HAP-1 (cell line): ENCODE measurements around the gene PCDHA3.
A peak's percentile ranks its signal among the peaks of the same experiment; 100 is the strongest.
"Not testable (repeated sequence)": the region's sequence is repeated elsewhere in the genome, so short reads cannot be mapped to it uniquely, and the experiment has no call there.

ENCODE experiments used
- DNase-seq, 2 experiments: peaks; one replicate each; pipeline ENCODE4 v3.0.0-alpha.2; 2016 to 2020; ENCODE audit warnings: low spot score in 2 of 2
- H3K27me3 ChIP-seq: fragments of 250-450 bp; sonication (Bioruptor Pico); 2 replicates; pipeline ENCODE4 v1.5.1; 2020; ENCODE audit warnings: low read depth, mild to moderate bottlenecking, moderate library complexity
- H3K36me3 ChIP-seq: fragments of 250-450 bp; sonication (Bioruptor Pico); replicated peaks from 2 replicates; pipeline ENCODE4 v1.5.1; 2020; ENCODE audit warnings: mild to moderate bottlenecking
- H3K4me1 ChIP-seq: fragments of 250-450 bp; sonication (Bioruptor Pico); 2 replicates; pipeline ENCODE4 v1.5.1; 2020; ENCODE audit warnings: mild to moderate bottlenecking
- H3K4me3 ChIP-seq: fragments of 250-450 bp; sonication (Bioruptor Pico); 2 replicates; pipeline ENCODE4 v1.5.1; 2020; ENCODE audit warnings: mild to moderate bottlenecking, moderate library complexity
- H3K9me3 ChIP-seq: fragments of 250-450 bp; sonication (Bioruptor Pico); 2 replicates; pipeline ENCODE4 v1.5.1; 2020; ENCODE audit warnings: mild to moderate bottlenecking, moderate library complexity
- in situ Hi-C: fragments of 300-500 bp; cut with MboI; formaldehyde crosslinking; loops from 3 replicates; pipeline ENCODE4 v1.14.3; 2020; ENCODE audit warnings: low sequenced_read_pairs, inconsistent platforms, mixed read lengths

Gene PCDHA3

GRCh38 chr5:140800816-140801493 is at the start of gene PCDHA3:
Gene PCDHA3 (plus strand): TSS chr5:140801057.
- in situ Hi-C loops: no loop called here
- peak; percentile 64 to 74 for DNase-seq
- H3K4me3 ChIP-seq: peak within 1 kb of the TSS; percentile 30

GRCh38 chr5:140753561-140753960 is 47.3 kb upstream of the PCDHA3 start:
- in situ Hi-C loops: no loop called here
- Histone ChIP-seq H3K9me3 (no peaks in the 10 kb centered on the region), H3K4me1 (no peaks in the 10 kb centered on the region), H3K4me3 (no peak overlapping the region), H3K36me3 (no peaks in the 10 kb centered on the region), H3K27me3 (no peaks in the 10 kb centered on the region)
- DNase-seq: no peak

More at GRCh38 chr5:140800816-140801493, at the start of gene PCDHA3:
- Histone ChIP-seq H3K27me3 (no peaks in the 10 kb centered on the region), H3K9me3 (peaks cover 4% of the 10 kb centered on the region; the same call in 1 of the 2 replicates), H3K36me3 (no peaks in the 10 kb centered on the region), H3K4me1 (no peaks in the 10 kb centered on the region)

DNA sequence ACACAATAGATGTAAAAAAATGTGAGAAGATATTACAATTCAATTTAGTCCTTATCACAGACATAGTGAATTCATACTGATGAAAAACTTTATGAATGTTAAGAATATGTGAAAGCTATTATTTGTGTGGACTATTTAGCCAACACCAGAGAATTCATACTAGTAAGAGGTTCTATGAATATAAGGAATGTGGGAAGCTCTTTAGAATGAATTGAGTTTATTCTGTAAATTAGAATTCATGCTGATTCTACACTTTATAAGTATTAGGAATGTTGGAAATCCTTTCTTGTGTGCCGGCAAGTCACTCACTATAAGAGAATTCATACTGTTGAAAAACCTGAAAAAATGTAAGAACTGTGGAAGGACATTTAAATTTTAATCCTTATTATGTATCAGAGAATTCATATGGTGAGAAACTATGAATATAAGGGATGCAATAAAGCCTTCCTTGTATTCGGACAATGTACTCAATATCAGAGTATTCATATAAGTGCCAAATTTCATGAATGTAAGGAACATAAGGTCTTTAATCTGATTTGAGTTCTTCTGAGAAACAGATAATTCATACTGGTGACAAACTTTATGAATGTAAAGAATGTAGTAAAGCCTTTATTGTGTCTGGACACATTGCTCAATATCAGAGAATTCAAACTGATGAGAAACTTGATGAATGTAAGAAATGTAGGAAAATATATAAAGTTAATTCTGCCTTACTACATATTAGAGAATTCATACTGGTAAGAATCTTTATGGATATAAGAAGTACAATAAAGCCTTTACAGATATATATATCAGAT is 36.5 kb upstream of the PCDHA3 start:
- no peaks in the 10 kb centered on the region for H3K36me3 ChIP-seq
- no peak overlapping the region for H3K4me3 ChIP-seq
- no peak for DNase-seq
- in situ Hi-C loops: no loop called here
- H3K27me3 ChIP-seq: no peaks in the 10 kb centered on the region
- H3K9me3 ChIP-seq: peaks cover 17% of the 10 kb centered on the region
- no peaks in the 10 kb centered on the region for H3K4me1 ChIP-seq

DNA sequence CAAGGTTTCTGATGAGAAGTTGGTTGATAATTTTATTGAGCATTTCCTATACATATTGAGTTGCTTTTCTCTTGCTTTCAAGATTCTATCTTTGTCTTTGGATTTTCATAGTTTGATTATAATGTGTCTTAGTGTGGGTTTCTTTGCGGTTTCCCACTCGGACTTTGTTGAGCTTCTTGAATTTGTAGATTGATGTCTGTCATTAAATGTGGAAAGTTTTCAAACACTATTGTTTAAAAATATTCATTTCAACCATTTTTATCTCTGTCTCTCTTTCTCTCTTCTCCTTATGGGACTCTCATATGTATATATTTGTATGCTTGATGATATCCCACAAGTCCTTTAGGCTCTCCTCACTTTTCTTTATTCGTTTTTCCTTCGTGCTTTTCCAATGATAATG is 33.4 kb upstream of the PCDHA3 start:
- Histone ChIP-seq H3K4me1 (no peaks in the 10 kb centered on the region), H3K27me3 (no peaks in the 10 kb centered on the region), H3K9me3 (peaks cover 17% of the 10 kb centered on the region), H3K4me3 (no peak overlapping the region), H3K36me3 (no peaks in the 10 kb centered on the region)
- in situ Hi-C loops: no loop called here
- DNase-seq: no peak

DNA sequence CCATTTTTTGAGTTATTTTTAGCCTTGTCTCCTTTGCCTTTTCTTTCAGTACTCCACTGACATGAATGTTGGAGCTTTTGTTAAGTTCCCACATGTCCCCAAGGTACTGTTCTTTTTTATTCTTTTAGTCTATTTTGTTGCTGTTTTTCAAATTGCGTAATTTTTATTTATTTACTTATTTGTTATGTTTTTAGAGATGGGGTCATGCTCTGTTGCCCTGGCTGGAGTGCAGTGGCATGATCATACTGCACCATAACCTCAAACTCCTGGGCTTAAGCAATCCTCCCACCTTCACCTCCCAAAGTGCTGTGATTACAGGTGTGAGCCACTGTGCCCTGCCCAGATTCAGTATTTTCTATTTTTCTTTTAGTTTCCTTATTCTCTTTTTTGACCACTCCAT is 20.3 kb upstream of the PCDHA3 start:
- H3K9me3 ChIP-seq: no peaks in the 10 kb centered on the region
- no peaks in the 10 kb centered on the region for H3K36me3 ChIP-seq
- no peak for DNase-seq
- H3K4me3 ChIP-seq: no peak overlapping the region
- H3K4me1 ChIP-seq: no peaks in the 10 kb centered on the region
- in situ Hi-C loops: no loop called here
- H3K27me3 ChIP-seq: no peaks in the 10 kb centered on the region

DNA sequence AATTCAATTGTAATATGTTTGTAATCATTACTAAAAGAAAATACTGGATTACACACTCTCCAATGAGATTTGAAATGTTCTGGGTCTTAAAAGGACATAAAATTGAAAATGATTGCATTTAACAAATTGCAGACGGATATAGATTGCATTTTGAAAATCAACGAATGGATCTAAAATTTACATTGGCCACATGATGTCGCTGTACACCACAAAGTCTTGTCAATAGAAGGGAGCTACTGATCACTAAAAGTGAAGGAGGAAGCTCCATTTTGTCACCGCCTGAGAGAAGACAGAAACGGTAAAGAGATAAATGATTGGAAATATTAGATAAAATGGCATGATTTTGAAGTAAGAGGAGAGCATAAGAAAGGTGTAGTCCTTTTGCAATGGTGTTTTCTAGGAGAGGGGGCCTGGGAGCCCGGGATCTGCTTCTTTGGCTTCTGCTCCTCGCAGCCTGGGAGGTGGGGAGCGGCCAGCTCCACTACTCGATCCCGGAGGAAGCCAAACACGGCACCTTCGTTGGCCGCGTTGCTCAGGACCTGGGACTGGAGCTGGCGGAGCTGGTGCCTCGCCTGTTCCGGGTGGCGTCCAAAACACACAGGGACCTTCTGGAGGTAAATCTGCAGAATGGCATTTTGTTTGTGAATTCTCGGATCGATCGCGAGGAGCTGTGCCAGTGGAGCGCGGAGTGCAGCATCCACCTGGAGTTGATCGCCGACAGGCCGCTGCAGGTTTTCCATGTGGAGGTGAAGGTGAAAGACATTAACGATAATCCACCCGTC is 14.8 kb upstream of the PCDHA3 start, which contains the start of gene PCDHA1:
Gene PCDHA1, plus strand, starts transcription at position 236 of the 782 bp plus-strand sequence.
- no peaks in the 10 kb centered on the region for H3K27me3 ChIP-seq
- in situ Hi-C loops: no loop called here
- H3K9me3 ChIP-seq: no peaks in the 10 kb centered on the region
- no peaks in the 10 kb centered on the region for H3K36me3 ChIP-seq
- H3K4me1 ChIP-seq: no peaks in the 10 kb centered on the region
- DNase-seq: peak in 1 of 2 experiments; percentile 3
- H3K4me3 ChIP-seq: no peak within 1 kb of the TSS

DNA sequence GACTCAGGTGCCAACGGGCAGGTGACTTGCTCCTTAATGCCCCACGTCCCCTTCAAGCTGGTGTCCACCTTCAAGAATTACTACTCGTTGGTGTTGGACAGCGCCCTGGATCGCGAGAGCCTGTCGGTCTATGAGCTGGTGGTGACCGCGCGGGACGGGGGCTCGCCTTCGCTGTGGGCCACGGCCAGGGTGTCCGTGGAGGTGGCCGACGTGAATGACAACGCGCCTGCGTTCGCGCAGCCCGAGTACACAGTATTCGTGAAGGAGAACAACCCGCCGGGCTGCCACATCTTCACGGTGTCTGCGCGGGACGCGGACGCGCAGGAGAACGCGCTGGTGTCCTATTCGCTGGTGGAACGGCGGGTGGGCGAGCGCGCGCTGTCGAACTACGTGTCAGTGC is 13.4 kb upstream of the PCDHA3 start:
- H3K27me3 ChIP-seq, in situ Hi-C loops, H3K36me3 ChIP-seq, DNase-seq, H3K4me1 ChIP-seq, H3K4me3 ChIP-seq, H3K9me3 ChIP-seq: not testable (repeated sequence)

DNA sequence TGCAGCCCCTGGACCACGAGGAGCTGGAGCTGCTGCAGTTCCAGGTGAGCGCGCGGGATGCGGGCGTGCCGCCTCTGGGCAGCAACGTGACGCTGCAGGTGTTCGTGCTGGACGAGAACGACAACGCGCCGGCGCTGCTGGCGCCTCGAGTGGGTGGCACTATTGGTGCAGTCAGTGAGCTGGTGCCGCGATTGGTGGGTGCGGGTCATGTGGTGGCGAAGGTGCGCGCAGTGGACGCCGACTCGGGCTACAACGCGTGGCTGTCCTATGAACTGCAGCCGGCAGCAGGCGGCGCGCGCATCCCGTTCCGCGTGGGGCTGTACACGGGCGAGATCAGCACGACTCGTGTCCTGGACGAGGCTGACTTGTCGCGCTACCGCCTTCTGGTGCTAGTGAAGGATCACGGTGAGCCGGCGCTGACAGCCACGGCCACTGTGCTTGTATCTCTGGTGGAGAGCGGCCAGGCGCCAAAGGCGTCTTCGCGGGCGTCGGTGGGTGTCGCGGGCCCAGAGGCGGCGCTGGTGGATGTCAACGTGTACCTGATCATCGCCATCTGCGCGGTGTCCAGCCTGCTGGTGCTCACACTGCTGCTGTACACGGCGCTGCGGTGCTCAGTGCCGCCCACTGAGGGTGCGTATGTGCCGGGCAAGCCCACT is 12.9 kb upstream of the PCDHA3 start:
- DNase-seq, H3K4me3 ChIP-seq, in situ Hi-C loops, H3K9me3 ChIP-seq, H3K27me3 ChIP-seq, H3K4me1 ChIP-seq, H3K36me3 ChIP-seq: not testable (repeated sequence)

DNA sequence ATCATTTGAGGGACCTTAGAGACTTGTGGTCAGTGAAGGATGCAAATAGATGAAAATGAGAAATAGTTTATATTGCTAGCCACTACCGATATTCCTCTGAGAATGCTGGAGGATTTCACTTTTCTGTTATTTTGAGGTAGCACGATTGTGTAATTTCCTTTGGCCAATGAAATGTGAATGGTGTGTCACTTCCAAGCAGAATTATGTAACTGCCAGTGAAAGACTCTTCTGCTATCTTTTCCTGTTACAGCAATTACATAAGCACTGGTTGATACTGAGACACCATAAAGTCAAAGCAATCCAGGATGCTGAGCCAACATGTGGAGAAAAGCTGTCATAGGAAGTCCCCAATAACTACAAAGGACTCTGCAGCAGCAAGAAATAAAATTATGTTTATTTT is 9.8 kb upstream of the PCDHA3 start:
- in situ Hi-C loops: no loop called here
- DNase-seq: no peak
- Histone ChIP-seq H3K36me3 (no peaks in the 10 kb centered on the region), H3K4me3 (no peak overlapping the region), H3K4me1 (no peaks in the 10 kb centered on the region), H3K9me3 (no peaks in the 10 kb centered on the region; the same call in 1 of the 2 replicates), H3K27me3 (no peaks in the 10 kb centered on the region)

DNA sequence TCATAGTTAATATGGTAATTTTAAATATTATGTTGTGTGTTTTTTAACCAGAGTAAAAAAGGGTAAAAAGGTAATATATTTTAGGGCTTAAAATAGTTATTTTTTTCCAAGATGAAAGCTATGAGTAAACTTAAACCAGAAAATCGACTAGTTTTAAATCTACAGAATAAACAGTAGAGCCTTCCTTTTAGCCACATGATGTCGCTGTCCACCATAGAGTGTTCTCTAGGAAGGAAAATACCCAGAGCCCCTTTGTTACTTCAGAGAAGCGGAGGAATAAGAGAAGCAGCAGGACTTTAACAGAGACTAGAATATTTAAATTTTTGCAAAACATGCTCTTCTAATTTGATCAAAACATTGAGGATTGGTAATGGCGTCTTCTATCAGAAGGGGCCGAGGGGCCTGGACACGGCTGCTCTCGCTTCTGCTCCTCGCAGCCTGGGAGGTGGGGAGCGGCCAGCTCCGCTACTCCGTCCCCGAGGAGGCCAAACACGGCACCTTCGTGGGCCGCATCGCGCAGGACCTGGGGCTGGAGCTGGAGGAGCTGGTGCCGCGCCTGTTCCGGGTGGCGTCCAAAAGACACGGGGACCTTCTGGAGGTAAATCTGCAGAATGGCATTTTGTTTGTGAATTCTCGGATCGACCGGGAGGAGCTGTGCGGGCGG is 6.1 kb upstream of the PCDHA3 start, which contains the start of gene PCDHA2:
Gene PCDHA2, plus strand, starts transcription at position 258 of the 664 bp plus-strand sequence.
- in situ Hi-C loops: no loop called here

DNA sequence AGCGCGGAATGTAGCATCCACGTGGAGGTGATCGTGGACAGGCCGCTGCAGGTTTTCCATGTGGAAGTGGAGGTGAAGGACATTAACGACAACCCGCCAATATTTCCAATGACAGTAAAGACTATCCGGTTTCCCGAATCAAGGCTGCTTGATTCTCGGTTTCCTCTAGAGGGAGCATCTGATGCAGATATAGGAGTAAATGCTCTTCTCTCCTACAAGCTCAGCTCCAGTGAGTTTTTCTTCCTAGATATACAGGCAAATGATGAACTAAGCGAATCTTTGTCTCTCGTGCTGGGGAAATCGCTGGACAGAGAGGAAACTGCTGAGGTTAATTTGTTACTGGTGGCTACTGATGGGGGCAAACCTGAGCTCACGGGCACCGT is 5.6 kb upstream of the PCDHA3 start:
- H3K9me3 ChIP-seq: no peaks in the 10 kb centered on the region; the same call in 1 of the 2 replicates
- H3K36me3 ChIP-seq: no peaks in the 10 kb centered on the region
- in situ Hi-C loops: no loop called here
- H3K27me3 ChIP-seq: no peaks in the 10 kb centered on the region
- H3K4me3 ChIP-seq: no peak overlapping the region
- H3K4me1 ChIP-seq: no peaks in the 10 kb centered on the region
- peak in 1 of 2 experiments; percentile 7 for DNase-seq

More for the DNA sequence above, 6.1 kb upstream of the PCDHA3 start, which contains the start of gene PCDHA2:
- H3K36me3 ChIP-seq: no peaks in the 10 kb centered on the region
- DNase-seq: no peak
- no peaks in the 10 kb centered on the region for H3K27me3 ChIP-seq
- no peak within 1 kb of the TSS for H3K4me3 ChIP-seq
- no peaks in the 10 kb centered on the region; the same call in 1 of the 2 replicates for H3K9me3 ChIP-seq
- H3K4me1 ChIP-seq: no peaks in the 10 kb centered on the region

DNA sequence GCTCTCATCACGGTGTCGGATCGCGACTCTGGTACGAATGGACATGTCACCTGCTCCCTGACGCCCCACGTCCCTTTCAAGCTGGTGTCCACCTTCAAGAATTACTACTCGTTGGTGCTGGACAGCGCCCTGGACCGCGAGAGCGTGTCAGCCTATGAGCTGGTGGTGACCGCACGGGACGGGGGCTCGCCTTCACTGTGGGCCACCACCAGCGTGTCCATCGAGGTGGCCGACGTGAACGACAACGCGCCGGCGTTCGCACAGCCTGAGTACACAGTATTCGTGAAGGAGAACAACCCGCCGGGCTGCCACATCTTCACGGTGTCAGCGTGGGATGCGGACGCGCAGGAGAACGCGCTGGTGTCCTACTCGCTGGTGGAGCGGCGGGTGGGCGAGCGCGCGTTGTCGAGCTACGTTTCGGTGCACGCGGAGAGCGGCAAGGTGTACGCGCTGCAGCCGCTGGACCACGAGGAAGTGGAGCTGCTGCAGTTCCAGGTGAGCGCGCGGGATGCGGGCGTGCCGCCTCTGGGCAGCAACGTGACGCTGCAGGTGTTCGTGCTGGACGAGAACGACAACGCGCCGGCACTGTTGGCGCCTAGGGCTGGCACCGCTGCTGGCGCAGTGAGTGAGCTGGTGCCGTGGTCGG is 4.7 kb upstream of the PCDHA3 start:
- H3K4me3 ChIP-seq, H3K4me1 ChIP-seq, in situ Hi-C loops, H3K36me3 ChIP-seq, H3K9me3 ChIP-seq, DNase-seq, H3K27me3 ChIP-seq: not testable (repeated sequence)
